WTC11 (cell line): ENCODE results near the gene RETREG1. TPM values are rescaled to one million over a fixed set of nuclear protein-coding genes. Genes with fewer than 3 reads are reported as not detected.

Experiments
- ATAC-seq: fragments of 200-7000 bp; cut with Tn5 transposase; 2 replicates; pipeline ENCODE4 v1.10.0; 2021; ENCODE audit warnings: mild to moderate bottlenecking, moderate library complexity
- CTCF ChIA-PET: fragments of 300-600 bp; sonication (Branson Sonifier 250); formaldehyde crosslinking; loops from one replicate; lab custom pipeline; 2021; ENCODE audit warnings: antibody characterized with exemption; lab: Charles Lee
- POLR2A ChIA-PET: fragments of 350-600 bp; sonication (Branson Sonifier 250); formaldehyde crosslinking; loops from one replicate; lab custom pipeline; 2021; ENCODE audit warnings: antibody characterized with exemption; lab: Charles Lee
- DNase-seq: peaks from one replicate; pipeline ENCODE4 v3.0.0; 2021; ENCODE audit warnings: low spot score
- H3K27ac Mint-ChIP-seq: 2 replicates; pipeline ENCODE4 v1.8.0; 2021; ENCODE audit warnings: mixed read lengths
- H3K27me3 Mint-ChIP-seq: 2 replicates; pipeline ENCODE4 v1.8.0; 2021; ENCODE audit warnings: low read depth, mild to moderate bottlenecking, moderate library complexity, mixed read lengths
- H3K36me3 Mint-ChIP-seq: 2 replicates; pipeline ENCODE4 v1.8.0; 2021; ENCODE audit warnings: mixed read lengths
- H3K4me1 Mint-ChIP-seq: 2 replicates; pipeline ENCODE4 v1.8.0; 2022; ENCODE audit warnings: mixed read lengths
- H3K4me3 Mint-ChIP-seq: 2 replicates; pipeline ENCODE4 v1.8.0; 2021; ENCODE audit warnings: mild to moderate bottlenecking, moderate library complexity, mixed read lengths
- H3K9me3 Mint-ChIP-seq: 2 replicates; pipeline ENCODE4 v1.8.0; 2021; ENCODE audit warnings: mixed read lengths
- CBFB ChIP-seq: sonication (generic); formaldehyde crosslinking; IDR thresholded peaks from 2 replicates; pipeline ENCODE4 v1.8.1; 2022; ENCODE audit warnings: mild to moderate bottlenecking, low read depth, missing genetic modification reagents
- CREM ChIP-seq: sonication (generic); formaldehyde crosslinking; IDR thresholded peaks from 2 replicates; pipeline ENCODE4 v1.8.1; 2022; ENCODE audit warnings: mild to moderate bottlenecking, missing genetic modification reagents, moderate library complexity
- ELF4 ChIP-seq: sonication (generic); formaldehyde crosslinking; IDR thresholded peaks from 2 replicates; pipeline ENCODE4 v1.8.1; 2022; ENCODE audit warnings: low read depth, mild to moderate bottlenecking, moderate library complexity, missing genetic modification reagents
- IRF2 ChIP-seq: sonication (generic); formaldehyde crosslinking; IDR thresholded peaks from 2 replicates; pipeline ENCODE4 v1.8.0; 2022; ENCODE audit warnings: low read depth, missing genetic modification reagents, borderline replicate concordance
- KAT7 ChIP-seq: sonication (generic); formaldehyde crosslinking; IDR thresholded peaks from 2 replicates; pipeline ENCODE4 v1.8.1; 2023; ENCODE audit warnings: missing genetic modification reagents, mild to moderate bottlenecking, borderline replicate concordance
- NFYB ChIP-seq: sonication (generic); formaldehyde crosslinking; conservative IDR thresholded peaks from 2 replicates; pipeline ENCODE4 v1.8.0; 2022; ENCODE audit warnings: low read depth, missing genetic modification reagents
- NR1H2 ChIP-seq: sonication (generic); formaldehyde crosslinking; IDR thresholded peaks from 2 replicates; pipeline ENCODE4 v1.9.0; 2021; ENCODE audit warnings: mild to moderate bottlenecking, moderate library complexity, missing genetic modification reagents
- OVOL2 ChIP-seq: fragments of 250-450 bp; sonication (Bioruptor Pico); IDR thresholded peaks from 2 replicates; pipeline ENCODE4 v1.9.0; 2021; ENCODE audit warnings: mild to moderate bottlenecking, borderline replicate concordance
- SMAD4 ChIP-seq: sonication (generic); formaldehyde crosslinking; IDR thresholded peaks from 2 replicates; pipeline ENCODE4 v1.8.0; 2022; ENCODE audit warnings: mild to moderate bottlenecking, missing genetic modification reagents
- total RNA-seq: library from RNA; stranded (reverse); gene quantifications from 3 replicates; pipeline ENCODE4 v1.2.3, GENCODE V29; 2021
- TF ChIP-seq, protein P1 (sequence below): sonication (generic); formaldehyde crosslinking; IDR thresholded peaks from 2 replicates; pipeline ENCODE4 v1.8.1; 2022; ENCODE audit warnings: missing genetic modification reagents, borderline replicate concordance
- TF ChIP-seq, protein P2 (sequence below): sonication (generic); formaldehyde crosslinking; IDR thresholded peaks from 2 replicates; pipeline ENCODE4 v1.8.0; 2022; ENCODE audit warnings: mild to moderate bottlenecking, missing genetic modification reagents
- TF ChIP-seq, protein P3 (sequence below): sonication (generic); formaldehyde crosslinking; IDR thresholded peaks from 2 replicates; pipeline ENCODE4 v1.8.0; 2022; ENCODE audit warnings: missing genetic modification reagents
- TF ChIP-seq, protein P4 (sequence below): fragments of 250-450 bp; sonication (Bioruptor Pico); IDR thresholded peaks from 2 replicates; pipeline ENCODE4 v2.1.2; 2022; ENCODE audit warnings: mild to moderate bottlenecking, moderate library complexity
- TF ChIP-seq, protein P5 (sequence below): sonication (generic); formaldehyde crosslinking; IDR thresholded peaks from 2 replicates; pipeline ENCODE4 v1.8.1; 2023; ENCODE audit warnings: mild to moderate bottlenecking, missing genetic modification reagents, moderate library complexity
- TF ChIP-seq, protein P6 (sequence below): sonication (generic); formaldehyde crosslinking; IDR thresholded peaks from 2 replicates; pipeline ENCODE4 v1.8.1; 2023; ENCODE audit warnings: mild to moderate bottlenecking, missing genetic modification reagents, borderline replicate concordance
- TF ChIP-seq, protein P7 (sequence below): sonication (generic); formaldehyde crosslinking; IDR thresholded peaks from 2 replicates; pipeline ENCODE4 v1.8.1; 2022; ENCODE audit warnings: low read depth, mild to moderate bottlenecking, moderate library complexity, missing genetic modification reagents, borderline replicate concordance

RETREG1 gene
- total RNA-seq, 1 experiment from 2014 or later: 2.2 TPM

DNA sequence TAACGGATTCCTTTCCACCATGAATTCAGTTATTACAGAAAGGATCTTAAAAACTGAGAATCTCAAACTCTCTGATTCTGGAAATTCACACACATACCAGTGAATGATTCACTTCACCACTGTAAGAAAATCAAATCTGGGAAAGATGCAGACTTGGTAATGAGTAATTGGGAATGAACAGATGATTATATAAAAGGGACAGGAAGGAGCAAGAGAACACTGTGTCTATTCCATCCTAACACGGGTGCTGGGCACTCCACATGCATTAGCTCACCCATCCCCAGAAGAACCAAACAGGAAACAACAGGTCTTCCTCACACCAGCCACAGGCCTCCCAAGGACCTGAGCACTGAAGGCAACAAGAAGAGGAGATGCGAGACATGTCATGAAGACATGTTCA, 76.4 kb downstream of the RETREG1 start:
- no peaks in the 10 kb centered on the region; the same call in 1 of the 2 replicates for H3K27me3 Mint-ChIP-seq
- TF ChIP-seq, protein P1, sequence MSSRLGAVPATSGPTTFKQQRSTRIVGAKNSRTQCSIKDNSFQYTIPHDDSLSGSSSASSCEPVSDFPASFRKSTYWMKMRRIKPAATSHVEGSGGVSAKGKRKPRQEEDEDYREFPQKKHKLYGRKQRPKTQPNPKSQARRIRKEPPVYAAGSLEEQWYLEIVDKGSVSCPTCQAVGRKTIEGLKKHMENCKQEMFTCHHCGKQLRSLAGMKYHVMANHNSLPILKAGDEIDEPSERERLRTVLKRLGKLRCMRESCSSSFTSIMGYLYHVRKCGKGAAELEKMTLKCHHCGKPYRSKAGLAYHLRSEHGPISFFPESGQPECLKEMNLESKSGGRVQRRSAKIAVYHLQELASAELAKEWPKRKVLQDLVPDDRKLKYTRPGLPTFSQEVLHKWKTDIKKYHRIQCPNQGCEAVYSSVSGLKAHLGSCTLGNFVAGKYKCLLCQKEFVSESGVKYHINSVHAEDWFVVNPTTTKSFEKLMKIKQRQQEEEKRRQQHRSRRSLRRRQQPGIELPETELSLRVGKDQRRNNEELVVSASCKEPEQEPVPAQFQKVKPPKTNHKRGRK: no peak
- TF ChIP-seq, protein P2, sequence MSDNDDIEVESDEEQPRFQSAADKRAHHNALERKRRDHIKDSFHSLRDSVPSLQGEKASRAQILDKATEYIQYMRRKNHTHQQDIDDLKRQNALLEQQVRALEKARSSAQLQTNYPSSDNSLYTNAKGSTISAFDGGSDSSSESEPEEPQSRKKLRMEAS (CRISPR knock-in tag): no peak
- no peak for TF ChIP-seq KAT7
- TF ChIP-seq, protein P3, sequence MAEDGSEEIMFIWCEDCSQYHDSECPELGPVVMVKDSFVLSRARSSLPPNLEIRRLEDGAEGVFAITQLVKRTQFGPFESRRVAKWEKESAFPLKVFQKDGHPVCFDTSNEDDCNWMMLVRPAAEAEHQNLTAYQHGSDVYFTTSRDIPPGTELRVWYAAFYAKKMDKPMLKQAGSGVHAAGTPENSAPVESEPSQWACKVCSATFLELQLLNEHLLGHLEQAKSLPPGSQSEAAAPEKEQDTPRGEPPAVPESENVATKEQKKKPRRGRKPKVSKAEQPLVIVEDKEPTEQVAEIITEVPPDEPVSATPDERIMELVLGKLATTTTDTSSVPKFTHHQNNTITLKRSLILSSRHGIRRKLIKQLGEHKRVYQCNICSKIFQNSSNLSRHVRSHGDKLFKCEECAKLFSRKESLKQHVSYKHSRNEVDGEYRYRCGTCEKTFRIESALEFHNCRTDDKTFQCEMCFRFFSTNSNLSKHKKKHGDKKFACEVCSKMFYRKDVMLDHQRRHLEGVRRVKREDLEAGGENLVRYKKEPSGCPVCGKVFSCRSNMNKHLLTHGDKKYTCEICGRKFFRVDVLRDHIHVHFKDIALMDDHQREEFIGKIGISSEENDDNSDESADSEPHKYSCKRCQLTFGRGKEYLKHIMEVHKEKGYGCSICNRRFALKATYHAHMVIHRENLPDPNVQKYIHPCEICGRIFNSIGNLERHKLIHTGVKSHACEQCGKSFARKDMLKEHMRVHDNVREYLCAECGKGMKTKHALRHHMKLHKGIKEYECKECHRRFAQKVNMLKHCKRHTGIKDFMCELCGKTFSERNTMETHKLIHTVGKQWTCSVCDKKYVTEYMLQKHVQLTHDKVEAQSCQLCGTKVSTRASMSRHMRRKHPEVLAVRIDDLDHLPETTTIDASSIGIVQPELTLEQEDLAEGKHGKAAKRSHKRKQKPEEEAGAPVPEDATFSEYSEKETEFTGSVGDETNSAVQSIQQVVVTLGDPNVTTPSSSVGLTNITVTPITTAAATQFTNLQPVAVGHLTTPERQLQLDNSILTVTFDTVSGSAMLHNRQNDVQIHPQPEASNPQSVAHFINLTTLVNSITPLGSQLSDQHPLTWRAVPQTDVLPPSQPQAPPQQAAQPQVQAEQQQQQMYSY (CRISPR knock-in tag): no peak
- TF ChIP-seq, protein P4, sequence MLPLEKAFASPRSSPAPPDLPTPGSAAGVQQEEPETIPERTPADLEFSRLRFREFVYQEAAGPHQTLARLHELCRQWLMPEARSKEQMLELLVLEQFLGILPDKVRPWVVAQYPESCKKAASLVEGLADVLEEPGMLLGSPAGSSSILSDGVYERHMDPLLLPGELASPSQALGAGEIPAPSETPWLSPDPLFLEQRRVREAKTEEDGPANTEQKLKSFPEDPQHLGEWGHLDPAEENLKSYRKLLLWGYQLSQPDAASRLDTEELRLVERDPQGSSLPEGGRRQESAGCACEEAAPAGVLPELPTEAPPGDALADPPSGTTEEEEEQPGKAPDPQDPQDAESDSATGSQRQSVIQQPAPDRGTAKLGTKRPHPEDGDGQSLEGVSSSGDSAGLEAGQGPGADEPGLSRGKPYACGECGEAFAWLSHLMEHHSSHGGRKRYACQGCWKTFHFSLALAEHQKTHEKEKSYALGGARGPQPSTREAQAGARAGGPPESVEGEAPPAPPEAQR: no peak
- no peak for TF ChIP-seq IRF2 (CRISPR knock-in tag)
- TF ChIP-seq CREM (CRISPR knock-in tag): no peak
- no peak for TF ChIP-seq NR1H2 (CRISPR knock-in tag)
- no peak for TF ChIP-seq ELF4 (CRISPR knock-in tag)
- no peak for TF ChIP-seq OVOL2
- TF ChIP-seq SMAD4 (CRISPR knock-in tag): no peak
- TF ChIP-seq, protein P5, sequence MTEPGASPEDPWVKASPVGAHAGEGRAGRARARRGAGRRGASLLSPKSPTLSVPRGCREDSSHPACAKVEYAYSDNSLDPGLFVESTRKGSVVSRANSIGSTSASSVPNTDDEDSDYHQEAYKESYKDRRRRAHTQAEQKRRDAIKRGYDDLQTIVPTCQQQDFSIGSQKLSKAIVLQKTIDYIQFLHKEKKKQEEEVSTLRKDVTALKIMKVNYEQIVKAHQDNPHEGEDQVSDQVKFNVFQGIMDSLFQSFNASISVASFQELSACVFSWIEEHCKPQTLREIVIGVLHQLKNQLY (CRISPR knock-in tag): no peak
- TF ChIP-seq CBFB (CRISPR knock-in tag): no peak
- TF ChIP-seq, protein P6, sequence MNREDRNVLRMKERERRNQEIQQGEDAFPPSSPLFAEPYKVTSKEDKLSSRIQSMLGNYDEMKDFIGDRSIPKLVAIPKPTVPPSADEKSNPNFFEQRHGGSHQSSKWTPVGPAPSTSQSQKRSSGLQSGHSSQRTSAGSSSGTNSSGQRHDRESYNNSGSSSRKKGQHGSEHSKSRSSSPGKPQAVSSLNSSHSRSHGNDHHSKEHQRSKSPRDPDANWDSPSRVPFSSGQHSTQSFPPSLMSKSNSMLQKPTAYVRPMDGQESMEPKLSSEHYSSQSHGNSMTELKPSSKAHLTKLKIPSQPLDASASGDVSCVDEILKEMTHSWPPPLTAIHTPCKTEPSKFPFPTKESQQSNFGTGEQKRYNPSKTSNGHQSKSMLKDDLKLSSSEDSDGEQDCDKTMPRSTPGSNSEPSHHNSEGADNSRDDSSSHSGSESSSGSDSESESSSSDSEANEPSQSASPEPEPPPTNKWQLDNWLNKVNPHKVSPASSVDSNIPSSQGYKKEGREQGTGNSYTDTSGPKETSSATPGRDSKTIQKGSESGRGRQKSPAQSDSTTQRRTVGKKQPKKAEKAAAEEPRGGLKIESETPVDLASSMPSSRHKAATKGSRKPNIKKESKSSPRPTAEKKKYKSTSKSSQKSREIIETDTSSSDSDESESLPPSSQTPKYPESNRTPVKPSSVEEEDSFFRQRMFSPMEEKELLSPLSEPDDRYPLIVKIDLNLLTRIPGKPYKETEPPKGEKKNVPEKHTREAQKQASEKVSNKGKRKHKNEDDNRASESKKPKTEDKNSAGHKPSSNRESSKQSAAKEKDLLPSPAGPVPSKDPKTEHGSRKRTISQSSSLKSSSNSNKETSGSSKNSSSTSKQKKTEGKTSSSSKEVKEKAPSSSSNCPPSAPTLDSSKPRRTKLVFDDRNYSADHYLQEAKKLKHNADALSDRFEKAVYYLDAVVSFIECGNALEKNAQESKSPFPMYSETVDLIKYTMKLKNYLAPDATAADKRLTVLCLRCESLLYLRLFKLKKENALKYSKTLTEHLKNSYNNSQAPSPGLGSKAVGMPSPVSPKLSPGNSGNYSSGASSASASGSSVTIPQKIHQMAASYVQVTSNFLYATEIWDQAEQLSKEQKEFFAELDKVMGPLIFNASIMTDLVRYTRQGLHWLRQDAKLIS (CRISPR knock-in tag): no peak
- TF ChIP-seq, protein P7, sequence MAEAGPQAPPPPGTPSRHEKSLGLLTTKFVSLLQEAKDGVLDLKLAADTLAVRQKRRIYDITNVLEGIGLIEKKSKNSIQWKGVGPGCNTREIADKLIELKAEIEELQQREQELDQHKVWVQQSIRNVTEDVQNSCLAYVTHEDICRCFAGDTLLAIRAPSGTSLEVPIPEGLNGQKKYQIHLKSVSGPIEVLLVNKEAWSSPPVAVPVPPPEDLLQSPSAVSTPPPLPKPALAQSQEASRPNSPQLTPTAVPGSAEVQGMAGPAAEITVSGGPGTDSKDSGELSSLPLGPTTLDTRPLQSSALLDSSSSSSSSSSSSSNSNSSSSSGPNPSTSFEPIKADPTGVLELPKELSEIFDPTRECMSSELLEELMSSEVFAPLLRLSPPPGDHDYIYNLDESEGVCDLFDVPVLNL: no peak
- no peak for TF ChIP-seq NFYB (CRISPR knock-in tag)
- ChIA-PET POLR2A (no interaction called here), CTCF (interaction anchor here (2.7 kb wide), 1 partner anchor 10 kb away, joined by 13 read pairs; no protein-coding TSS in a partner anchor)
- no peak for DNase-seq
- H3K4me3 Mint-ChIP-seq: no peak overlapping the region
- no peaks in the 10 kb centered on the region for H3K36me3 Mint-ChIP-seq
- H3K9me3 Mint-ChIP-seq: peaks cover 8% of the 10 kb centered on the region; the same call in 1 of the 2 replicates
- no peak for ATAC-seq
- 0 out of 2 replicates have a peak, but pooled peaks cover 7% of the 10 kb centered on the region for H3K4me1 Mint-ChIP-seq
- no peak overlapping the region for H3K27ac Mint-ChIP-seq
